Activated T-cell treated with anti-CD3 and anti-CD28 coated beads, Interleukin-2, amount 50 U/mL, for 1 hour (primary cell): ENCODE data around the gene RBMS2.
A peak's percentile ranks its signal among the peaks of the same experiment; 100 is the strongest.
"Not testable (repeated sequence)": the region's sequence is repeated elsewhere in the genome, so short reads cannot be mapped to it uniquely, and the experiment has no call there.

ENCODE experiments used
- DNase-seq: peaks from one replicate; pipeline ENCODE4 v3.0.0-alpha.2; 2020

The RBMS2 gene

GRCh38 chr12:56520048-56520447 is 1.6 kb upstream of the RBMS2 start:
- no peak for DNase-seq

- no peak for DNase-seq
These were observed 1.1 kb upstream of the RBMS2 start for GRCh38 chr12:56520506-56520905.

- DNase-seq = no peak
These were observed 421 bp upstream of the RBMS2 start for GRCh38 chr12:56521209-56521589.

- no peak for DNase-seq
These were observed 982 bp downstream of the RBMS2 start for GRCh38 chr12:56522411-56523193.

GRCh38 chr12:56528846-56529245 is 7.2 kb downstream of the RBMS2 start:
- no peak for DNase-seq

GRCh38 chr12:56529656-56530055 is 8.0 kb downstream of the RBMS2 start:
- no peak for DNase-seq

- DNase-seq = no peak
These were observed 8.9 kb downstream of the RBMS2 start for GRCh38 chr12:56530390-56531055.

- DNase-seq = no peak
These were observed 15.9 kb downstream of the RBMS2 start for GRCh38 chr12:56537546-56537945.

- DNase-seq = no peak
These were observed 20.0 kb downstream of the RBMS2 start for GRCh38 chr12:56541631-56542030.

GRCh38 chr12:56542164-56542563 is 20.5 kb downstream of the RBMS2 start:
- DNase-seq = no peak

- DNase-seq = no peak
These were observed 23.5 kb downstream of the RBMS2 start for GRCh38 chr12:56545023-56545604.

- no peak for DNase-seq
These were observed 25.1 kb downstream of the RBMS2 start for GRCh38 chr12:56546680-56547079.

GRCh38 chr12:56551070-56551469 is 29.4 kb downstream of the RBMS2 start:
- no peak for DNase-seq

- peak; percentile 32 for DNase-seq
These were observed 44.0 kb downstream of the RBMS2 start for GRCh38 chr12:56565510-56566101.

GRCh38 chr12:56568146-56568545 is 46.5 kb downstream of the RBMS2 start:
- no peak for DNase-seq

- no peak for DNase-seq
These were observed 49.5 kb downstream of the RBMS2 start for GRCh38 chr12:56571121-56571520.

- no peak for DNase-seq
These were observed 50.7 kb downstream of the RBMS2 start for GRCh38 chr12:56572288-56572687.

GRCh38 chr12:56574210-56574609 is 52.6 kb downstream of the RBMS2 start:
- DNase-seq = no peak

- DNase-seq = not testable (repeated sequence)
These were observed 55.6 kb downstream of the RBMS2 start for GRCh38 chr12:56577248-56577647.

- DNase-seq = no peak
These were observed 57.4 kb downstream of the RBMS2 start for GRCh38 chr12:56578983-56579546.

GRCh38 chr12:56581418-56582145 is 60.0 kb downstream of the RBMS2 start:
- no peak for DNase-seq

GRCh38 chr12:56585098-56585497 is 63.5 kb downstream of the RBMS2 start:
- no peak for DNase-seq

- DNase-seq = no peak
These were observed 68.2 kb downstream of the RBMS2 start for GRCh38 chr12:56589783-56590182.
